Nephron (organoid): ENCODE measurements around the gene LIPA.
"Not testable (repeated sequence)": the region's sequence is repeated elsewhere in the genome, so short reads cannot be mapped to it uniquely, and the experiment has no call there.

Source experiments
- H3K27ac Mint-ChIP-seq, 3 experiments: 2 replicates each; pipeline ENCODE4 v1.8.0; 2020; ENCODE audit warnings: mixed read lengths in 3 of 3, mild to moderate bottlenecking in 2 of 3, moderate library complexity in 1 of 3
- H3K27me3 Mint-ChIP-seq: 2 replicates; pipeline ENCODE4 v1.8.0; 2021; ENCODE audit warnings: low read depth, mild to moderate bottlenecking, moderate library complexity, mixed read lengths
- H3K36me3 Mint-ChIP-seq: 2 replicates; pipeline ENCODE4 v1.8.0; 2020; ENCODE audit warnings: low read depth, mixed read lengths
- H3K4me1 Mint-ChIP-seq: 2 replicates; pipeline ENCODE4 v1.8.0; 2020; ENCODE audit warnings: mixed read lengths
- H3K4me3 Mint-ChIP-seq, 3 experiments: 2 replicates each; pipeline ENCODE4 v1.8.0; 2020; ENCODE audit warnings: mild to moderate bottlenecking in 3 of 3, mixed read lengths in 3 of 3, moderate library complexity in 2 of 3
- H3K9me3 Mint-ChIP-seq: 2 replicates; pipeline ENCODE4 v1.8.0; 2020; ENCODE audit warnings: mixed read lengths
- CTCF ChIP-seq, 3 experiments: fragments of 200-600 bp; sonication (generic); IDR thresholded peaks; one replicate each; pipeline ENCODE4 v1.5.0; 2021; ENCODE audit warnings: antibody characterized with exemption in 3 of 3; ENCODE audit not compliant: unreplicated experiment in 3 of 3

LIPA gene

GRCh38 chr10:89250865-89251408, 638 bp downstream of the LIPA start:
- TF ChIP-seq CTCF (IDR thresholded peaks at IDR 0.05; ENCODE audit: unreplicated experiment in 3 of 3) = no peak
- H3K4me3 Mint-ChIP-seq = peak overlapping the region; percentile 85 to 88 (median 88)
- H3K36me3 Mint-ChIP-seq = no peaks in the 10 kb centered on the region
- peaks cover 5% of the 10 kb centered on the region for H3K4me1 Mint-ChIP-seq
- peaks cover 6% of the 10 kb centered on the region for H3K9me3 Mint-ChIP-seq
- H3K27me3 Mint-ChIP-seq = no peaks in the 10 kb centered on the region
- H3K27ac Mint-ChIP-seq = no peak overlapping the region

- Mint-ChIP-seq H3K27ac (no peak overlapping the region), H3K9me3 (no peaks in the 10 kb centered on the region), H3K4me1 (peaks cover 5% of the 10 kb centered on the region), H3K27me3 (no peaks in the 10 kb centered on the region), H3K4me3 (peak overlapping the region in 1 of 3 experiments; percentile 77), H3K36me3 (no peaks in the 10 kb centered on the region)
- no peak for TF ChIP-seq CTCF (IDR thresholded peaks at IDR 0.05; ENCODE audit: unreplicated experiment in 3 of 3)
These were observed 2.6 kb downstream of the LIPA start for GRCh38 chr10:89248990-89249389.

DNA sequence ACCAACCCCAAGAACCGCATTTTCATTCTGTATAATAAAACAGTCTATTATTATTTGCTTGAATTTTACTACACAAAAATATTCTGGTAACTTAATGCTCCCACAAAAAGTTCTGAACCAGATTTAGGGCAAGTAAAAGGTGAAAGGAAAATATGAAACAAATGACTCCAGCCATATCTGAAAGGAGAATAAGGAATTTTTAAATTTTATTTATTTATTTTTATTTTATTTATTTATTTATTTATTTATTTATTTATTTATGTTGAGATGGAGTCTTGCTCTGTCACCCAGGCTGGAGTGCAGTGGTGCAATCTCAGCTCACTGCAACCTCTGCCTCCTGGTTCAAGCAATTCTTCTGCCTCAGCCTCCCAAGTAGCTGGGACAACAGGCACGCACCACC, 4.0 kb downstream of the LIPA start:
- not testable (repeated sequence) for H3K4me1 Mint-ChIP-seq, H3K36me3 Mint-ChIP-seq, H3K9me3 Mint-ChIP-seq

GRCh38 chr10:89245802-89246201, 5.8 kb downstream of the LIPA start:
- H3K4me1 Mint-ChIP-seq = peaks cover 5% of the 10 kb centered on the region
- H3K27ac Mint-ChIP-seq = no peak overlapping the region
- H3K36me3 Mint-ChIP-seq = no peaks in the 10 kb centered on the region
- no peaks in the 10 kb centered on the region for H3K27me3 Mint-ChIP-seq
- no peaks in the 10 kb centered on the region for H3K9me3 Mint-ChIP-seq
- no peak overlapping the region for H3K4me3 Mint-ChIP-seq
- TF ChIP-seq CTCF (IDR thresholded peaks at IDR 0.05; ENCODE audit: unreplicated experiment in 3 of 3) = no peak

More for the DNA sequence above, 4.0 kb downstream of the LIPA start:
- not testable (repeated sequence) for H3K27ac Mint-ChIP-seq, H3K27me3 Mint-ChIP-seq, H3K4me3 Mint-ChIP-seq

GRCh38 chr10:89242840-89243568, 8.6 kb downstream of the LIPA start:
- Mint-ChIP-seq H3K27me3 (no peaks in the 10 kb centered on the region), H3K4me3 (no peak overlapping the region), H3K27ac (no peak overlapping the region), H3K36me3 (no peaks in the 10 kb centered on the region), H3K9me3 (no peaks in the 10 kb centered on the region), H3K4me1 (peaks cover 4% of the 10 kb centered on the region)
- no peak for TF ChIP-seq CTCF (IDR thresholded peaks at IDR 0.05; ENCODE audit: unreplicated experiment in 3 of 3)

DNA sequence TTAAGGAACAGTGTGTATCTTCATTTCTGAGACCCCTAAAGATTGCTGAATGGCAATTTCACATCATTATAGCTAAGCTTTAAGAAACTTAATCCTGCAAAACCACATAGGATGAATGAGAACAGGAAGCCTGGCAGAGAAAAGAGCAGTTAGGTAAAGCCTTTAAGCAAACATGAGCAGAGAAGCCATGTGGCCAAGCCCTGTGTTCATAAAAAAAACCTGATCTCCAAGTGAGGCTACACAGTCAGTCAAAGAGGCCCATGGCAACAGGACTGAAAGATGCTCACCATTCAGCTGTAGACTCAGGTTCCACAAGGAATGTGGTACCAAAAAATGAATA, 9.3 kb downstream of the LIPA start:
- Mint-ChIP-seq H3K4me1 (peaks cover 4% of the 10 kb centered on the region), H3K27me3 (no peaks in the 10 kb centered on the region), H3K9me3 (no peaks in the 10 kb centered on the region), H3K4me3 (no peak overlapping the region), H3K27ac (peak overlapping the region in 1 of 3 experiments; percentile 61), H3K36me3 (no peaks in the 10 kb centered on the region)
- no peak for TF ChIP-seq CTCF (IDR thresholded peaks at IDR 0.05; ENCODE audit: unreplicated experiment in 3 of 3)
